ENCODE results near the gene LEFTY2. TPM values are rescaled to one million over a fixed set of nuclear protein-coding genes. Genes with fewer than 3 reads are reported as not detected.
A peak's percentile ranks its signal among the peaks of the same experiment; 100 is the strongest.

LEFTY2 gene
- total and polyA plus RNA-seq, 5 donors = 0.59 to 2.1 (median 1.1) TPM

- peak in 1 of 3 donors; percentile 21 for DNase-seq
- H3K9me3 ChIP-seq (ENCODE audit: control insufficient read depth, low read length) = no peaks in the 10 kb centered on the region
- no peak overlapping the region for H3K27ac ChIP-seq (ENCODE audit: low read length)
- H3K4me3 ChIP-seq (ENCODE audit: low read length) = no peak overlapping the region
- ATAC-seq = no peak
- intact Hi-C loops (cut with DNase I) = no loop called here
- 91% methylated on average over 19 of the region's 19 CpGs for WGBS
- peaks cover 2% of the 10 kb centered on the region for H3K4me1 ChIP-seq (ENCODE audit: control insufficient read depth, insufficient read depth, low read length)
- no peaks in the 10 kb centered on the region for H3K27me3 ChIP-seq (ENCODE audit: control insufficient read depth, insufficient read depth)
These were observed 43.2 kb downstream of the LEFTY2 start for GRCh38 chr1:225897595-225898514.

DNA sequence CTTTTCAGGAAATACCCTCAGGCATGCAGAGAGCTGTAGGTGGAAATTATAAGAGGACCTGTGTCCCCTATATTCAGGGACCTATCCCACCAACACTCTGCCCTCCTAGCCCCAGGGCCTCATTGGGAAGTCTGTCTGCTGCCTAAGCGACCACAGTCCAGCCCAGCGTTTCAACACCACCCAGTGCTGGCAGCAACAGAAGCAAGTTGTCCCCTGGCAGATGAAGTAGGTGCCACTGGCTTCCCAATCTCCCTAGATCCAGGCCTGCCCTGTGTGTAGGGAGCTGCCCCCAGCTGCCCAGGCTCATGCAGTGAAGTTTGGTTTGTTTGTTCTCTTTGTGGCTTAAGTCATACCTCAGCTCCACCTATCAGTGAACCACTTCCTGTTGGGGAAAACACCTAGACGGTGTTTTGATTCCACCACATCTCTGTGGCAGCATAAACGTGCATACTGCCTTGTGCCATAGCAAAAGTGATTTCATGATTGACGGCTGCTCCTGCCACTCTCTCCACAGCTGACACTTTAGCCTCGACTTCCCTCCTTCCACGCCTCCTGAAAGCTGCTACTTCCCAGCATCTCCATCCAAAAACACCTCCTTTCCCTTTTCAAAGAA lies 44.0 kb downstream of the LEFTY2 start:
- H3K27me3 ChIP-seq (ENCODE audit: control insufficient read depth, insufficient read depth) = no peaks in the 10 kb centered on the region
- intact Hi-C loops (cut with DNase I) = no loop called here
- no peak overlapping the region for H3K4me3 ChIP-seq (ENCODE audit: low read length)
- WGBS = 58% methylated on average over 7 of the region's 7 CpGs
- peaks cover 2% of the 10 kb centered on the region for H3K4me1 ChIP-seq (ENCODE audit: control insufficient read depth, insufficient read depth, low read length)
- no peak overlapping the region for H3K27ac ChIP-seq (ENCODE audit: low read length)
- DNase-seq (peak in 1 of 3 donors; percentile 17), ATAC-seq (peak; percentile 37 to 64)
- no peaks in the 10 kb centered on the region for H3K9me3 ChIP-seq (ENCODE audit: control insufficient read depth, low read length)

- ATAC-seq (no peak), DNase-seq (no peak)
- WGBS = 80% methylated on average over 5 of the region's 5 CpGs
- H3K9me3 ChIP-seq (ENCODE audit: control insufficient read depth, low read length) = no peaks in the 10 kb centered on the region
- no peak overlapping the region for H3K27ac ChIP-seq (ENCODE audit: low read length)
- peaks cover 2% of the 10 kb centered on the region for H3K4me1 ChIP-seq (ENCODE audit: control insufficient read depth, insufficient read depth, low read length)
- intact Hi-C loops (cut with DNase I) = no loop called here
- no peaks in the 10 kb centered on the region for H3K27me3 ChIP-seq (ENCODE audit: control insufficient read depth, insufficient read depth)
- H3K4me3 ChIP-seq (ENCODE audit: low read length) = no peak overlapping the region
These were observed 44.5 kb downstream of the LEFTY2 start for GRCh38 chr1:225896494-225896893.

GRCh38 chr1:225892307-225892706 lies 48.7 kb downstream of the LEFTY2 start:
- Histone ChIP-seq H3K4me1 (ENCODE audit: control insufficient read depth, insufficient read depth, low read length) (no peaks in the 10 kb centered on the region), H3K9me3 (ENCODE audit: control insufficient read depth, low read length) (no peaks in the 10 kb centered on the region), H3K4me3 (ENCODE audit: low read length) (no peak overlapping the region), H3K27me3 (ENCODE audit: control insufficient read depth, insufficient read depth) (no peaks in the 10 kb centered on the region), H3K27ac (ENCODE audit: low read length) (no peak overlapping the region)
- DNase-seq (peak in 1 of 3 donors; percentile 5), ATAC-seq (no peak)
- WGBS = 86% methylated on average over 6 of the region's 6 CpGs
- intact Hi-C loops (cut with DNase I) = no loop called here

- intact Hi-C loops (cut with DNase I) = no loop called here
- Histone ChIP-seq H3K4me1 (ENCODE audit: control insufficient read depth, insufficient read depth, low read length) (no peaks in the 10 kb centered on the region), H3K27ac (ENCODE audit: low read length) (no peak overlapping the region), H3K4me3 (ENCODE audit: low read length) (no peak overlapping the region), H3K27me3 (ENCODE audit: control insufficient read depth, insufficient read depth) (no peaks in the 10 kb centered on the region), H3K9me3 (ENCODE audit: control insufficient read depth, low read length) (no peaks in the 10 kb centered on the region)
- 91% methylated on average over 14 of the region's 14 CpGs for WGBS
- DNase-seq (peak in 1 of 3 donors; percentile 1), ATAC-seq (peak in 1 of 2 donors; percentile 7)
These were observed 49.6 kb downstream of the LEFTY2 start for GRCh38 chr1:225891229-225891972.

DNA sequence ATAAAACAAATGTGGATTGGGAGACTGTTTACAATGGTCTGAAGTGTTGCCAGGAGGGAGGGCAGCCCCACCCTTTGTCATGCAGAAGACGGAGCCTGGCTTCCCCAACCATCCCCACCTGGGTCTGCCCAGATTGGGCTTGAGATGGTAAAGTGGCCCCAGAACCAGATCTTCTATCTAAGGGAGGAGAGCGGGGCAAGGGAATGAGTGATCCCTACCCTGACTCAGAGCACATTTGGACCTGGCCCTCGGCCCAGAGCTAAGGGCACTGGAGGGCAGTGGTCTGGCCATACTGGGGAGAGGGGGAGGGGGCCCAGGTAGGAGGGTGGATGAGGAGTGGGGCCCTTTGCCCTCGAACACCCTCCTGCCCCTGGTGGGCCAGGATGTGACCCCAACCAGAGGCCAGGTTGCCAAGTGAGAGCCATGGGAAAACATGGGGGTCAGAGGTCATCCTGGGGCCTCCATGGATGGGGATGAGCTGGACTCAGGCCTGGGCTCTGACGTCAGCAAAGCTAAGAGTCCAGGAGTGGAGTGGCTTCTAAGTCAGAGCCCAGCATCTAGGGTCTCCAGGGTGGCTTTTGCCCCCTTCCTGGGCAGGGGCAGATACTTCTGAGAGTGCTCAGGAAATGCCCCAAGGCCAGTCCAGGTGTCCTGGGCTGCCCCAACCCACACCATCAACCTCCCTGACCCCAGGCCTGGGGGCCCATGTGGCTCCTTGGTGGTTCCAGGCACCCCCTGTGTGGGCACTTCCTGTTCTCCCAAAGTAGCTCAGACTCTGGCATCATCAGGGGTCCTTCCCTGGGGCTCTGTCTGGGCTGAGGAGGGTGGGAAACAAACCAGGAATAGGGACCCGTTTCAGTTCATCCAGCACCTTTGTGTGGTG lies 50.4 kb downstream of the LEFTY2 start:
- 70% methylated on average over 6 of the region's 6 CpGs for WGBS
- ATAC-seq (peak in 1 of 2 donors; percentile 21), DNase-seq (peak in 1 of 3 donors; percentile 60)
- Histone ChIP-seq H3K9me3 (ENCODE audit: control insufficient read depth, low read length) (no peaks in the 10 kb centered on the region), H3K4me3 (ENCODE audit: low read length) (no peak overlapping the region), H3K27me3 (ENCODE audit: control insufficient read depth, insufficient read depth) (no peaks in the 10 kb centered on the region), H3K27ac (ENCODE audit: low read length) (no peak overlapping the region), H3K4me1 (ENCODE audit: control insufficient read depth, insufficient read depth, low read length) (no peaks in the 10 kb centered on the region)
- intact Hi-C loops (cut with DNase I) = no loop called here

- intact Hi-C loops (cut with DNase I) = no loop called here
- H3K27ac ChIP-seq (ENCODE audit: low read length) = no peak overlapping the region
These were observed 51.3 kb downstream of the LEFTY2 start for GRCh38 chr1:225889743-225890142.

GRCh38 chr1:225888898-225889601 lies 52.0 kb downstream of the LEFTY2 start, which contains the start of gene LEFTY1:
Gene LEFTY1 (minus strand): TSS chr1:225889146. CDS start chr1:225889066, 80 bp downstream.
- H3K4me3 ChIP-seq (ENCODE audit: low read length) = no peak within 1 kb of the TSS
- DNase-seq = peak in 1 of 3 donors; percentile 22
- intact Hi-C loops (cut with DNase I) = no loop called here
- WGBS = 63% methylated on average over 11 of the region's 11 CpGs
- ATAC-seq = peak; percentile 18 to 47
- no peaks in the 10 kb centered on the region for H3K27me3 ChIP-seq (ENCODE audit: control insufficient read depth, insufficient read depth)
- H3K4me1 ChIP-seq (ENCODE audit: control insufficient read depth, insufficient read depth, low read length) = no peaks in the 10 kb centered on the region
- H3K9me3 ChIP-seq (ENCODE audit: control insufficient read depth, low read length) = no peaks in the 10 kb centered on the region
- no peak within 1 kb of the TSS for H3K27ac ChIP-seq (ENCODE audit: low read length)

More at GRCh38 chr1:225889743-225890142, 51.3 kb downstream of the LEFTY2 start:
- DNase-seq (peak in 1 of 3 donors; percentile 4), ATAC-seq (no peak)
- H3K27me3 ChIP-seq (ENCODE audit: control insufficient read depth, insufficient read depth) = no peaks in the 10 kb centered on the region
- WGBS = 90% methylated on average over 5 of the region's 5 CpGs
- no peak overlapping the region for H3K4me3 ChIP-seq (ENCODE audit: low read length)
- H3K9me3 ChIP-seq (ENCODE audit: control insufficient read depth, low read length) = no peaks in the 10 kb centered on the region
- H3K4me1 ChIP-seq (ENCODE audit: control insufficient read depth, insufficient read depth, low read length) = no peaks in the 10 kb centered on the region

DNA sequence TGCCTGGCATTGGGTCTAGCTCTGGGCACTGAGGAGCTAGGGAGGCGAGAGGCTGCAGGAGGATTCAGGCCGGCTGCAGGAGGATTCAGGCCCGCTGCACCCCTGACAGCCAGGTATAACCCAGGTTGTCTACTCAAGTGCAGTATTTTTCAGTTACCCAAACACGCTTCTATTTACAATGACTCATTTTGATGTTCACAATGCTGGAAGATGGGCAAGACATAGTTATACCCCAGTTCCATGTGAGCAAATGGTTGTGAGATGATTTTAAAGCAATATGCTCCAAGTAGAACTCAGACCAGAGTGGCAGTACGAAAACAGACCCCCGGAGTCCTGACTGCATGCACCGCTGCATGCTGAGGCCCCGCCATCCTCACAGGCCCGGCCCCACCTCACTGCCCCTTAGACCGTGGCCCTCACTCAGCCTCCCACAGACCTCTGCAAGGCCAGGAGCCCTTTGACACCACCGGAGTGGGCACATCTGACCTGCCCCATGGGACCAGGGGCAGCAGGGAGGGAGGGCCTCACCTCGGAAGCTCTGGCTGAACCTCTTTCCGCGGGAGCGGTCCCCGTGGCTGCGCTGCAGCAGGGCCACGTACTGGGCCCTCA lies 52.6 kb downstream of the LEFTY2 start:
- Histone ChIP-seq H3K27ac (ENCODE audit: low read length) (no peak overlapping the region), H3K9me3 (ENCODE audit: control insufficient read depth, low read length) (no peaks in the 10 kb centered on the region), H3K4me3 (ENCODE audit: low read length) (no peak overlapping the region), H3K4me1 (ENCODE audit: control insufficient read depth, insufficient read depth, low read length) (no peaks in the 10 kb centered on the region), H3K27me3 (ENCODE audit: control insufficient read depth, insufficient read depth) (no peaks in the 10 kb centered on the region)
- no peak for DNase-seq
- ATAC-seq = no peak
- 78% methylated on average over 18 of the region's 18 CpGs for WGBS
- intact Hi-C loops (cut with DNase I) = no loop called here

Data from right cardiac atrium (tissue), 5 donors.